NCI-H2227 treated with DMSO at 0.1 percent for 48 hours (cell line): ENCODE results near the gene HBA2.
"Not testable (repeated sequence)": the region's sequence is repeated elsewhere in the genome, so short reads cannot be mapped to it uniquely, and the experiment has no call there.

ENCODE experiments used
- DNase-seq: peaks from one replicate; lab custom pipeline; 2025; lab: John Stamatoyannopoulos, UW

The HBA2 gene

DNA sequence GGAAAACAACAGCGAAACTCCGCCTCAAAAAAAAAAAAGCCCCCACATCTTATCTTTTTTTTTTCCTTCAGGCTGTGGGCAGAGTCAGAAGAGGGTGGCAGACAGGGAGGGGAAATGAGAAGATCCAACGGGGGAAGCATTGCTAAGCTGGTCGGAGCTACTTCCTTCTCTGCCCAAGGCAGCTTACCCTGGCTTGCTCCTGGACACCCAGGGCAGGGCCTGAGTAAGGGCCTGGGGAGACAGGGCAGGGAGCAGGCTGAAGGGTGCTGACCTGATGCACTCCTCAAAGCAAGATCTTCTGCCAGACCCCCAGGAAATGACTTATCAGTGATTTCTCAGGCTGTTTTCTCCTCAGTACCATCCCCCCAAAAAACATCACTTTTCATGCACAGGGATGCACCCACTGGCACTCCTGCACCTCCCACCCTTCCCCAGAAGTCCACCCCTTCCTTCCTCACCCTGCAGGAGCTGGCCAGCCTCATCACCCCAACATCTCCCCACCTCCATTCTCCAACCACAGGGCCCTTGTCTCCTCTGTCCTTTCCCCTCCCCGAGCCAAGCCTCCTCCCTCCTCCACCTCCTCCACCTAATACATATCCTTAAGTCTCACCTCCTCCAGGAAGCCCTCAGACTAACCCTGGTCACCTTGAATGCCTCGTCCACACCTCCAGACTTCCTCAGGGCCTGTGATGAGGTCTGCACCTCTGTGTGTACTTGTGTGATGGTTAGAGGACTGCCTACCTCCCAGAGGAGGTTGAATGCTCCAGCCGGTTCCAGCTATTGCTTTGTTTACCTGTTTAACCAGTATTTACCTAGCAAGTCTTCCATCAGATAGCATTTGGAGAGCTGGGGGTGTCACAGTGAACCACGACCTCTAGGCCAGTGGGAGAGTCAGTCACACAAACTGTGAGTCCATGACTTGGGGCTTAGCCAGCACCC lies 2.6 kb downstream of the HBA2 start:
- no peak for DNase-seq

DNA sequence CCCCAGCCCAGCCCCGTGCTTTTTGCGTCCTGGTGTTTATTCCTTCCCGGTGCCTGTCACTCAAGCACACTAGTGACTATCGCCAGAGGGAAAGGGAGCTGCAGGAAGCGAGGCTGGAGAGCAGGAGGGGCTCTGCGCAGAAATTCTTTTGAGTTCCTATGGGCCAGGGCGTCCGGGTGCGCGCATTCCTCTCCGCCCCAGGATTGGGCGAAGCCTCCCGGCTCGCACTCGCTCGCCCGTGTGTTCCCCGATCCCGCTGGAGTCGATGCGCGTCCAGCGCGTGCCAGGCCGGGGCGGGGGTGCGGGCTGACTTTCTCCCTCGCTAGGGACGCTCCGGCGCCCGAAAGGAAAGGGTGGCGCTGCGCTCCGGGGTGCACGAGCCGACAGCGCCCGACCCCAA lies 3.3 kb downstream of the HBA2 start:
- not testable (repeated sequence) for DNase-seq

DNA sequence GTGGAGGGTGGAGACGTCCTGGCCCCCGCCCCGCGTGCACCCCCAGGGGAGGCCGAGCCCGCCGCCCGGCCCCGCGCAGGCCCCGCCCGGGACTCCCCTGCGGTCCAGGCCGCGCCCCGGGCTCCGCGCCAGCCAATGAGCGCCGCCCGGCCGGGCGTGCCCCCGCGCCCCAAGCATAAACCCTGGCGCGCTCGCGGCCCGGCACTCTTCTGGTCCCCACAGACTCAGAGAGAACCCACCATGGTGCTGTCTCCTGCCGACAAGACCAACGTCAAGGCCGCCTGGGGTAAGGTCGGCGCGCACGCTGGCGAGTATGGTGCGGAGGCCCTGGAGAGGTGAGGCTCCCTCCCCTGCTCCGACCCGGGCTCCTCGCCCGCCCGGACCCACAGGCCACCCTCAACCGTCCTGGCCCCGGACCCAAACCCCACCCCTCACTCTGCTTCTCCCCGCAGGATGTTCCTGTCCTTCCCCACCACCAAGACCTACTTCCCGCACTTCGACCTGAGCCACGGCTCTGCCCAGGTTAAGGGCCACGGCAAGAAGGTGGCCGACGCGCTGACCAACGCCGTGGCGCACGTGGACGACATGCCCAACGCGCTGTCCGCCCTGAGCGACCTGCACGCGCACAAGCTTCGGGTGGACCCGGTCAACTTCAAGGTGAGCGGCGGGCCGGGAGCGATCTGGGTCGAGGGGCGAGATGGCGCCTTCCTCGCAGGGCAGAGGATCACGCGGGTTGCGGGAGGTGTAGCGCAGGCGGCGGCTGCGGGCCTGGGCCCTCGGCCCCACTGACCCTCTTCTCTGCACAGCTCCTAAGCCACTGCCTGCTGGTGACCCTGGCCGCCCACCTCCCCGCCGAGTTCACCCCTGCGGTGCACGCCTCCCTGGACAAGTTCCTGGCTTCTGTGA lies 4.1 kb downstream of the HBA2 start, which contains the start of gene HBA1:
HBA1 (plus strand) TSS at position 204 of the 906 bp plus-strand sequence; CDS start at position 241, 37 bp downstream.
- not testable (repeated sequence) for DNase-seq

DNA sequence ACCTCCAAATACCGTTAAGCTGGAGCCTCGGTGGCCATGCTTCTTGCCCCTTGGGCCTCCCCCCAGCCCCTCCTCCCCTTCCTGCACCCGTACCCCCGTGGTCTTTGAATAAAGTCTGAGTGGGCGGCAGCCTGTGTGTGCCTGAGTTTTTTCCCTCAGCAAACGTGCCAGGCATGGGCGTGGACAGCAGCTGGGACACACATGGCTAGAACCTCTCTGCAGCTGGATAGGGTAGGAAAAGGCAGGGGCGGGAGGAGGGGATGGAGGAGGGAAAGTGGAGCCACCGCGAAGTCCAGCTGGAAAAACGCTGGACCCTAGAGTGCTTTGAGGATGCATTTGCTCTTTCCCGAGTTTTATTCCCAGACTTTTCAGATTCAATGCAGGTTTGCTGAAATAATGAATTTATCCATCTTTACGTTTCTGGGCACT lies 4.7 kb downstream of the HBA2 start:
- DNase-seq: peak; percentile 93

DNA sequence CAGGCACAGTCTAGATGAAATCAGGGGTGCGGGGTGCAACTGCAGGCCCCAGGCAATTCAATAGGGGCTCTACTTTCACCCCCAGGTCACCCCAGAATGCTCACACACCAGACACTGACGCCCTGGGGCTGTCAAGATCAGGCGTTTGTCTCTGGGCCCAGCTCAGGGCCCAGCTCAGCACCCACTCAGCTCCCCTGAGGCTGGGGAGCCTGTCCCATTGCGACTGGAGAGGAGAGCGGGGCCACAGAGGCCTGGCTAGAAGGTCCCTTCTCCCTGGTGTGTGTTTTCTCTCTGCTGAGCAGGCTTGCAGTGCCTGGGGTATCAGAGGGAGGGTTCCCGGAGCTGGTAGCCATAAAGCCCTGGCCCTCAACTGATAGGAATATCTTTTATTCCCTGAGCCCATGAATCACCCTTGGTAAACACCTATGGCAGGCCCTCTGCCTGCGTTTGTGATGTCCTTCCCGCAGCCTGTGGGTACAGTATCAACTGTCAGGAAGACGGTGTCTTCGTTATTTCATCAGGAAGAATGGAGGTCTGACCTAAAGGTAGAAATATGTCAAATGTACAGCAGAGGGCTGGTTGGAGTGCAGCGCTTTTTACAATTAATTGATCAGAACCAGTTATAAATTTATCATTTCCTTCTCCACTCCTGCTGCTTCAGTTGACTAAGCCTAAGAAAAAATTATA lies 5.4 kb downstream of the HBA2 start:
- no peak for DNase-seq

DNA sequence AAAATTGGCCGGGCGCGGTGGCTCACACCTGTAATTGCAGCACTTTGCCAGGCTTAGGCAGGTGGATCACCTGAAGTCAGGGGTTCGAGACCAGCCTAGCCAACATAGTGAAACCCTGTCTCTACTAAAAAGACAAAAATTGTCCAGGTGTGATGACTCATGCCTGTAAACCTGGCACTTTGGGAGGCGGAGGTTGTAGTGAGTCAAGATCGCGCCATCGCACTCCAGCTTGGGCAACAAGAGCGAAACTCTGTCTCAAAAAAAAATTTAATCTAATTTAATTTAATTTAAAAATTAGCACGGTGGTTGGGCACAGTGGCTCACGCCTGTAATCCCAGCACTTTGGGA lies 6.0 kb downstream of the HBA2 start:
- DNase-seq: no peak

DNA sequence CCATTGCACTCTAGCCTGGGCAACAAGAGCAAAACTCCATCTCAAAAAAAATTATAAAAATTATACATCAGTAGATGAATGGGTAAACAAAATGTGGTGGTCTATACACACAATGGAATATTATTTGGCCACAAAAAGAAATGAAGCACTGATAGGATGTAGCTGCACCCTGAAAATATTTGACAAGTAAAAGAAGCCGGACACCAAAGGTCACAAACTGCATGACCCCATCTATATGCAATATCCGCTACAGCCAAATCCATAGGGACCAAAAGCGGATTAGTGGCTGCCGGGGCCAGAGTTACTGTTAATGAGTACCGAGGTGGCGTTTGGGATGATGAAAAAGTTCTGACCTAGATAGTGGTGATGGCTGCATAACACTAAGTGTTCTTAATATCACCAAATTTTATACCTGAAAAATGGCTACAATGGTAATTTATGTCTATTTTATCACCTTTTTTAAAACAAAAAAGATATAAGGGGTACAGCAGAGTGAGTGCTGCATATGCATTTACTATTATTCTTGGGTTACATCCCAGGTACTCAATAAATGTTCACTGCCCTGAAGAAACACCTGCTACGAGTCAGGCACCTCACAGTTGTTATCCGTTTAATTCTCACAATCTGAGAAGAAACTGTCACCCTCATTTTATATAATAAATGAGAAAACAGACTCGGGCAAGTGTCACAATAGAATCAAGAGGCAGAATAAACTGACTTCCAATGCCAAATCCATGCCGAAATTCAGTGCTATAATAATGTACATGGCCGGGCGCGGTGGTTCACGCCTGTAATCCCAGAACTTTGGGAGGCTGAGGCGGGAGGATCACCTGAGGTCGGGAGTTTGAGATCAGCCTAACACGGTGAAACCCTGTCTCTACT lies 6.8 kb downstream of the HBA2 start:
- DNase-seq: no peak

DNA sequence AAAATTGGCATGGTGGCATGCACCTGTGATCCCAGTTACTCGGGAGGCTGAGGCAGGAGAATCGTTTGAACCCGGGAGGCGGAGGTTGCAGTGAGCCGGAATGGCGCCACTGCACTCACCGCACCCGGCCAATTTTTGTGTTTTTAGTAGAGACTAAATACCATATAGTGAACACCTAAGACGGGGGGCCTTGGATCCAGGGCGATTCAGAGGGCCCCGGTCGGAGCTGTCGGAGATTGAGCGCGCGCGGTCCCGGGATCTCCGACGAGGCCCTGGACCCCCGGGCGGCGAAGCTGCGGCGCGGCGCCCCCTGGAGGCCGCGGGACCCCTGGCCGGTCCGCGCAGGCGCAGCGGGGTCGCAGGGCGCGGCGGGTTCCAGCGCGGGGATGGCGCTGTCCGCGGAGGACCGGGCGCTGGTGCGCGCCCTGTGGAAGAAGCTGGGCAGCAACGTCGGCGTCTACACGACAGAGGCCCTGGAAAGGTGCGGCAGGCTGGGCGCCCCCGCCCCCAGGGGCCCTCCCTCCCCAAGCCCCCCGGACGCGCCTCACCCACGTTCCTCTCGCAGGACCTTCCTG lies 7.5 kb downstream of the HBA2 start, which contains the start of gene HBQ1:
HBQ1 (plus strand) TSS at position 359 of the 575 bp plus-strand sequence; CDS start at position 387, 28 bp downstream.
- peak; percentile 23 for DNase-seq

DNA sequence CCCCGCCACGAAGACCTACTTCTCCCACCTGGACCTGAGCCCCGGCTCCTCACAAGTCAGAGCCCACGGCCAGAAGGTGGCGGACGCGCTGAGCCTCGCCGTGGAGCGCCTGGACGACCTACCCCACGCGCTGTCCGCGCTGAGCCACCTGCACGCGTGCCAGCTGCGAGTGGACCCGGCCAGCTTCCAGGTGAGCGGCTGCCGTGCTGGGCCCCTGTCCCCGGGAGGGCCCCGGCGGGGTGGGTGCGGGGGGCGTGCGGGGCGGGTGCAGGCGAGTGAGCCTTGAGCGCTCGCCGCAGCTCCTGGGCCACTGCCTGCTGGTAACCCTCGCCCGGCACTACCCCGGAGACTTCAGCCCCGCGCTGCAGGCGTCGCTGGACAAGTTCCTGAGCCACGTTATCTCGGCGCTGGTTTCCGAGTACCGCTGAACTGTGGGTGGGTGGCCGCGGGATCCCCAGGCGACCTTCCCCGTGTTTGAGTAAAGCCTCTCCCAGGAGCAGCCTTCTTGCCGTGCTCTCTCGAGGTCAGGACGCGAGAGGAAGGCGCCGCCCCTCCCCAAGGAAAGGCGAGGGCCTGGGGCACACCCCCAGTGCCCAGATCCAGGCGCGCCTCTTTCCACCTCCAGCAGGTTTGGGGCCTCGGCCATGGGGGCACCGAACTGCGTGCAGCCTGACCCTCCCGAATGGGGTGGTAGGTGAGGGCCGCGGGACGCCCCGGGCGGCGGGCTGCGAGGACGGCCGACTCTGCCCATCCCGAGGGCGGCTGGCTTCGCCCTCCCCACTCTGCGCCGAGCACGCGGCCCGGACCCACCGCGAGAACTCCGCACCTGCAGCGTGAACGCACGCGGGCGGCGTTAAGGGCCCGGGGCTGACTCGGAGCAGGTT lies 8.2 kb downstream of the HBA2 start:
- DNase-seq: peak; percentile 51

DNA sequence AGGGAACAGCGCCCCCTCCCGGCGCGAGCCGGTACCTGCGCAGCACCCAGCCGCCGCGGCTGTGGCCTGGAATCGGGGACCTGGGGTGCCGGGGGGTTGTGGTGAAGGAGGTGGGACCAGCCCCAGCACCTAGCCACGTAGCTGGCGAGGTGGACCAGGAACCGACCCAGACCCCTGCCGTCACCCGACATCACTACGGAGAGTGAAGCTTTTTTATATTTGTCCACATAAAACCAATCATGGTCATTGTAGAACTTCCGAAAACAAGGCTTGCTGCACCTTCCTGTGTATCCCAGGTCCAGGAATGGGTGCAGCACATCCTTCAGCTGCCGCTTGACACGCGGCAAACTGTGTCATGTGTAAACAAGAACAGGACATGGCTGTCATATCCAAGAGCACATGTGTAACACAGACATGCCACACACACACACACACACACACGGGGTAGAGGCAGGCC lies 8.9 kb downstream of the HBA2 start:
- DNase-seq: no peak

DNA sequence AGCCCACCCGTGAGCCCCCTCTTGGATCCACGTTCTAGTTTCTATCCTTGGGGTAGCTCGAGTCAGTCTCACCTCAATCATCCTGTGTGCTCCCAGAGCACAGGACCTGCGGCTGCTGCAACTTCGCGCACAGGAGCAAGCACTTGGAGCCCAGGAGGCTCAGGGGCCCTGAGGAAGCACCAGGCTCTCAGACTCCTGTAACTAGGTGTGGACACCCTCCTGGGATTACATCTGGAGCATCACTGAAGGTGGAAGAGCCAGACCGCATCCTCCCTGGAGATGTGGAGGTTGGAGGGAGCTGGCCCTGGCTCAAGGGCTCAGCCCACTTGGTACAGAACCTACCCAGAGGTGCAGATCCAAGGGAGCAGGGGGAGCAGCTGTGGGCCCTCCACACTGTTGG lies 10.3 kb downstream of the HBA2 start:
- DNase-seq: no peak

DNA sequence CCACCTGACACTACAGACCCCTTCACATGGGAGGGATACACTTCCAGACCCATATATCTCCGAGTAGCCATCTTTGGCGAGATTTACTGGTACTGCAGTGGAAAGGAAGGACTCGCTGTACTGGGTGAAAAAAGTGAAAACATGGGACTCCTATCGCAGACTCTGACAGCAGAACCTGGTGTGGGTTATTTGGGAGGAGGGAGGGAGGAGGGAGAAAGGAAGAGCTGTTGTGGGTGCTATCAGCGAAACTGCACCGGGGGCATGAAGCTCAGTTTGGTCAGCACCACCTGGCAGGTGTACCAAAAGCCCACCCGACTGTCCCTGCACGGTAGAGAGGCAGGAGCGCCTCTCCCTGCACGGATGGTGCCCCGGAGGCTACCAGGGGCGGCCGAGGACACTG lies 12.5 kb downstream of the HBA2 start:
- no peak for DNase-seq

DNA sequence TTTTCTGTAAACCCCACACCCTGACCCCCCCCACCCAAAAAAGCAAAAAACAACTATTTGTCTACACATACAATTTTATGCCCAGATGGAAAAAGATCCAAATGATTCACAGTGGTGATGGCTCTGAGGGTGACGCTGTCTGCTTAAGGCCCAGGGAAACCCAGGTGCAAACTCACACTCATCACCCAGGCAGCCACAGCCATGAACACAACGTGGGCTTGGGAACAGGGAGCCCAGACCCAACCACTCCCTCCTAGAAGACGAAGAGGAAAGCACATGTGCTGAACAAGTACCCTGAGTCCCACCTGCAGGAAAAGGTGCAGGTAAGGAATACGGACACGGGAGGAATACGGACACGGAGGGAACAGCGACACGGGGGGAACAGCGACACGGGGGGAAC lies 13.0 kb downstream of the HBA2 start:
- DNase-seq: no peak

DNA sequence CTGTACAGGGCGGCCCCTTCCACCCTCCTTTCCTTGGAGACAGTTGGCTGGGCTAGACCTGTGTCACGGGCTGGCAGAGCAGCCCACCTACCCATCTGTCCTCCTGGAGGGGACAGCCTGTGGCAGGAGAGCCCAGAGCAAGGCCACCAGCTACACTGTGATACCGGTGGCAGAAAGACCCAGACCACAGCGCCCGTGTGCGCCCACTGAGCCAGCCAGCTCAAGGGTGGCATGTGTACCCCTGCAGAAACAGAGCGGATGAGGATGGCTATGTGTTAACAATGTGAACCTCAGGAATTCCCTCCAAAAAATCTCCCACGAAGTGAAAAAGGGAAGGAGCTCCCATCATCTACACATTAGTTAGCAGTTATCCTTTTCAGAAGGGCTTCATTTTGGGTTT lies 14.7 kb downstream of the HBA2 start:
- DNase-seq: no peak

DNA sequence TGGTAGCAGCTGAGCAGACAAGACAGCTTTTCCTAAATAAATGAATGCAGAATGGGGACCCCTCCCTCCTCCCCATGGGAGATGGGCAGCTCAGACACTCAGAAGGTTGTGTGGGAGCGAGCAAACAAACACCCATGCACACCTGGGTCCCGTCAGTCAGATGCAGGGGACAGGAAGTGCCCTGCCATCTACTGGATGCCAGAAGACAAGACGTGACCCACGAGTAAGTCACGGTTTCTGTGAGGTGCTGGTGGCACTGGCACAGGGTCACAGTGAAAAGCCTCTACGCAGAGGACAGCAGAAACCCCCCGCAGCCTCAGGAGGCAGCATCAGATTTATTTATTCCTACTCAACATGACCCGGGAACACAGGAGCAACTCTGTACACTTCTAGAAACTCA lies 16.0 kb downstream of the HBA2 start:
- DNase-seq: no peak

DNA sequence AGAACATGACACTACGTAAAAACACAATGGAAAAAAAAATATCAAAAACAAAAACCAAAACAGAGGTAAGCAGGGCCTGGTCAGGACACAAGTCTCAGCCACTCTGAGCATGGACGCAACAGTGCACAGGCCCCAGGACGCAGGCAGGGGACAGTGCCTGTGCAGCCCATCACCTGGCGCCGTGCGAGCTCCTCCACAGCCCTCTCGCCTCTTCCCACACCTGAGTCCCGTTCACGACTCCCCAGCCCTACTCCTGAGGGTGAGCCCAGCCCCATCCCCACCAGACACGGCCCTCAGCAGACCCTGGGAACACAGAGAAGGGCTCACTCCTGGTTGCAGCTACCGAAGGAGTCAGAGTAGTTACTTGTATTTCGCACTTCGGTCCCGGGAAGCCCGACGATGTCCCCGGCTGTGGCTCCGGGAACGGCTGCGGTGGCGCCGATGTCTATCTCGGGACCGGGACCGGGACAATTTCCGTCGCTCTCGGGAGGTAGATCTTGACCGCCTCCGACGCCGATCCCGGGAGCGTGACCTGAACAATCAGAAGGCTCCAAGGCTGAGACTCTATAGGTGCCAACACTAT lies 17.0 kb downstream of the HBA2 start:
- no peak for DNase-seq

DNA sequence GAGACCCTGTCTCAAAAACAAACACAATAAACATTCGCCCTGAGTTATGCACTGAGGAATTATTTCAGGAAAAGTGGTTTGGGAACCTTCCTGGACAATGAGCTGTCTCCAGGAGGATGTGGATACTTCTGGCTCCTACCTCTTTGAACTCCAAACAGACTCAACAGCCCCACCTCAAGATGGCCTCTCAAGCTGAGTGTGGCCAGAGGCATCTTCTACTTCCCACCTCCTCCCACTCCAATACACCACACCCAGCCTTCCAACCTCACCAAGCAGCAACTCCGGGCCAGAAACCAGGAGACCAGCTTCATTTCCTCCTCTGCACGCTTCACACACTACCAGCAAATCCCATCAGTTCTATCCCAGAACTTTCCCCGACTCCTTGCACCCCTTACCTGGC lies 19.2 kb downstream of the HBA2 start:
- no peak for DNase-seq

DNA sequence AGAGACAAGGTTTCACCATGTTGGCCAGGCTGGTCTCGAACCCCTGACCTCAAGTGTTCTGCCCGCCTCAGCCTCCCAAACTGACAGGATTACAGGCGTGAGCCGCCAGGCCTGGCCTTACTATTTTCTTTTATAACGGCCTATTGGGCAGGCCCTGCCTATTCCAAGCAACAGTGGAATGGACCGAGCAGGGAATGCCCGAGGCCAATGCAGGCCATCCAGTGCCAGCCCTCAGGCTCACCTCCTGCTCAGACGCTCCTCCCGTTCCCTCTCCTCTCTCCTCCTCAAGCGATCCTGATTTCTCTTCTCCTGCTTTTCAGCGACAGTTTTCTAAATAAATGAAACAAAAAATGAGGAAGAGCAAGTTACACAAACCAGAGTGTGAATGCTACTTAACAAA lies 20.0 kb downstream of the HBA2 start:
- DNase-seq: no peak

DNA sequence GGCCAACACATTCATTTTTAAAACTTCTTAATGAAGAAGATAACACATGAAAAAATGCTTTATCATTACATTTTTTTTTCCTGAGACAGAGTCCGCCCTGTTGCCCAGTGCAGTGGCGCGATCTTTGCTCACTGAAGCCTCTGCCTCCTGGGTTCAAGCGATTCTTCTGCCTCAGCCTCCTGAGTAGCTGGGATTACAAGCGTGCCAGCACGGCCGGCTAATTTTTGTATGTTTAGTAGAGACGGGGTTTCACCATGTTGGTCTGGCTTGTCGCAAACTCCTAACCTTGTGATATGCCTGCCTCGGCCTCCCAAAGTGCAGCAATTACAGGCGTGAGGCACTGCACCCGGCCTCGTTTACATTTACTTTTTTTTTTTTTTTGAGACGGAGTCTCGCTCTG lies 20.8 kb downstream of the HBA2 start:
- no peak for DNase-seq
